GM12801 (cell line): ENCODE results near the gene URAD.

ENCODE experiments used
- TF ChIP-seq, protein P1 (sequence below): IDR thresholded peaks from one replicate; pipeline ENCODE4 v1.5.1; 2011; ENCODE audit warnings: control low read depth; ENCODE audit not compliant: insufficient read length; ENCODE audit errors: extremely low read depth

Gene URAD

DNA sequence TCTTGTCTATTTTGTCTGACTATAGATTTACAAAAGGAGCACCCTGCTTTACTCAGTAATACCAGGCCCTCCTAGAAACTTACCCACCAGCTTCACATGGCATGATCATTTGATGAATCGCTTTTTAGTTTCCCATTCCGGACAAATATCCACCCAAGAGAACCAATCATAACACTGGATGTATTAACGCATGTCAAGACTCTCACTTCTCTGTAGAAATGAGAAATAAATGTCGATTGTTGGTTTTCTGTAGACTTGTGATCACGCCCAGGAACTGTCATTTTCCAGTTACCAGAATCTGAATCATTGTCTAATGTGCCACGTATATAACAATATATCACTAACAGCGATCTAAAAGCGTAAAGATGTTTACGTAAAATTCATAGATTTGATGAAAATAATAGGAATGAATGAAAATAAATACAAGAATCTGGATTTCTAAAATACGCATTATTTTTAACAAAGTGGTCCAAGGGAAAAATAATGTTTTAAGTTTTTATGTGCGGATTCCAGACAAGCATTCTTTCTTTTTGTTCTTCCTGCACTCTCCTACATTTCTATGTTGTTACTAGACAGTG, 33.4 kb downstream of the URAD start:
- TF ChIP-seq, protein P1, sequence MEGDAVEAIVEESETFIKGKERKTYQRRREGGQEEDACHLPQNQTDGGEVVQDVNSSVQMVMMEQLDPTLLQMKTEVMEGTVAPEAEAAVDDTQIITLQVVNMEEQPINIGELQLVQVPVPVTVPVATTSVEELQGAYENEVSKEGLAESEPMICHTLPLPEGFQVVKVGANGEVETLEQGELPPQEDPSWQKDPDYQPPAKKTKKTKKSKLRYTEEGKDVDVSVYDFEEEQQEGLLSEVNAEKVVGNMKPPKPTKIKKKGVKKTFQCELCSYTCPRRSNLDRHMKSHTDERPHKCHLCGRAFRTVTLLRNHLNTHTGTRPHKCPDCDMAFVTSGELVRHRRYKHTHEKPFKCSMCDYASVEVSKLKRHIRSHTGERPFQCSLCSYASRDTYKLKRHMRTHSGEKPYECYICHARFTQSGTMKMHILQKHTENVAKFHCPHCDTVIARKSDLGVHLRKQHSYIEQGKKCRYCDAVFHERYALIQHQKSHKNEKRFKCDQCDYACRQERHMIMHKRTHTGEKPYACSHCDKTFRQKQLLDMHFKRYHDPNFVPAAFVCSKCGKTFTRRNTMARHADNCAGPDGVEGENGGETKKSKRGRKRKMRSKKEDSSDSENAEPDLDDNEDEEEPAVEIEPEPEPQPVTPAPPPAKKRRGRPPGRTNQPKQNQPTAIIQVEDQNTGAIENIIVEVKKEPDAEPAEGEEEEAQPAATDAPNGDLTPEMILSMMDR = no peak

DNA sequence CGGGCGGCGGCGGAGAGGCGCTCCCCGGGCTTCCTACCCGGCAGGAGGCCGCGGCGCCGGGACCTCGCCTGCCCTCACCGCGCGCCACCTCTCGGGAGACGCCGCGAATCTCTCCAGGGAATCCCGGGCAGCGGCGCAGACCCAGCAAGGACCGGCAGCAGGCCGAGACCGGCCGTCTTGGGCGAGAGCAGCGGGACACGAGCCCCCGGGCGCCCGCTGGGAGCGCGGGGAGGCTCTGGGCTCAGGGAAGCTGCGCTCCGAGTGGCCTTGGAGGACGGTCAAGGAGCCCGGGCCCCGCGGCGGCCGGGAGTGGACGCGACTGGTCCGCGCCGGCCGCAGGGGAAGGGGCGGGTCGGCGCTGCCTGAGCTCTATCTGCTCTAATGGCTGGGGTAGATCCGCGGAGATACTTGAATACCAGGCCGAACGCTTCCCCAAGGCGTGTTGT, 34.1 kb downstream of the URAD start:
- TF ChIP-seq, protein P1 = no peak

DNA sequence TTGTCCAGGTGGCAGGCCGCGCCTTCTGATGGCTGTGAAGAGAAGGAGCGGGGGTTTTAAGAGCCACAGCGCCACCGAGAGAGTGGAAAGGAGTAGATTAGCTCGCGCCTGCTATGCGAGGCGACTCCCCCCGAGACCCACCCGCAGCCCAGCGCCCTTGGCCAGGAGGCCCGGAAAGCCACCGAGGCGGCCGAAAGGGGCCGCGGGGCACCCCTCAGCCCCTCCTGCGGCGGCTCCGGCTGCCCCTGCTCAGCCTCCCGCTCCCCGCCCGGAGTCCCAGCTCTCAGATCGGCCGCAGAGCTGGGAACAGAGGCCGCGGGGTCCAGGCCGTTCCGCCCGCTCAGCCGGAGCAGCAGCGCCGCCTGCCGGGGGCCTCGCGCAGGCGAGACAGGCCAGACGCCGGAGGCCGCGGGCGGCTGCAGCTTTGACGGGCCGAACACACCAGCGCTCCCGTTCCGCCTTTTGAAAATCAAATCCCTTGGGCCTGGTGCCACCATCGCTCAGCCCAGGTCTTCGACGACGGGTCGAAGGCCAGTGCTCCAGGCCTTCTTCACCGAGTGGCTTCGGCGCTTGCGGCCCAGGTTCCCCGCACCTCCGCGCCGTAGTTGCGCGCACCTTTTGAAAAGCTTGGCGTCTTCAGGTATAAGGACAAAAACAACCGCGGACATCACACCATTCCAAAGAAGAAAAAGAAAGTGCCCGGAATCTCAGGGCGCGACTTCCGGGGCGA, 34.7 kb downstream of the URAD start:
- TF ChIP-seq, protein P1 = no peak

DNA sequence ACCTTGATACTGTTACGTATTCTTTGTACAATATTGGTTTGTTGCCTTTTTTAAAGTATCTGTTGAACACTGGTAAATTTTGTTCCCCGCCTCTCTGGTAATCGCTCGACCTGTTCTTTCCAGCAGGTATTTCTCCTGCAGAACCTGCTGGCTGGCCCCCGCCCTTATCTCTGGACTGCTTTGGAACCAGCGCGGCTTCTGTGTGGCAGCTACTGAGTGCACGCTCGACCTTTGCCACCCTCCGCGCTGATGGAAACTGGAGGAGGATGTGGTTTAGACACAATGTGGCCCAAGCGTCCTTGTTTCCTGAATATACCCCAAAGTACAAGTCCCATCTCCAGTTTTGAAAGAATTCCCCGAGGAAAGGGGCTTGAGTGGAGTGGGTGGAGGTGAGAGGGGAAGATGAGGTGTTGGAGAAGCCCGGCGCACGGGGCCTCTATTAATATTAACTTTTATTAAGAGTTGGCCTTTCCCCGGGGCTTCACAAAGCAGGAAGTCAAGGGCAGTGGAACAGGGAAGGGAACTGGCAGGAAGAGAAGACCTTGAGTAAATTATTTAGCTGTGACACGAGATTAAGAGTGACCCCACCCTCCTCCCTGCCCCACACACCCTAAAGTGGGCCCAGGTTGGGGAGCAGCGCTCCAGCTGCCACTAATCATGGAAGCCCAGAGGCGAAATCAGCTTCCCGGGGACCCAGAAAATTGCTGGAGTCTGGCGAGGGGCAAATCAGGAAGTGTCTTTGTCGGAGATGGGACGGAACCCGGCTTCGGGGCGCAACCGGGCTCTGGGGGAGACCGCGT, 35.4 kb downstream of the URAD start:
- TF ChIP-seq, protein P1 = no peak

DNA sequence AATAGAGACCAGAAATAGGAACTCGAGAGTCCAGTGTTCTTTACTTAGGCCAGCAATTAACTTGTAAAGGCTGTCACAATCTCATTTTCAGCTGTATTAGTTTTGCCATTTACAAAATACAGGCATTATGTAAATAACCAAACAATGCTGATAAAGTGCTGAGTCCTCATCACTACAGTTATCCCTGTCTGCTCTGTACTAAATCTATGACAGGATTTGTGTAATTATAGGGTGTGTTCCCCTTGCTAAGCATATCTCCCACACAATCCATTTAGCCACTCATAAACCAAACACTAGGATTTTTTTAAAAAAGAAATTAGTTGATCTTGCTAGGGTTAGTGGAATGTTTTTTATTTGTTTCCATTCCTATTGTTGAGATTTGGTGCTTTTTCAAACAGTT, 45.5 kb downstream of the URAD start:
- TF ChIP-seq, protein P1 = no peak

DNA sequence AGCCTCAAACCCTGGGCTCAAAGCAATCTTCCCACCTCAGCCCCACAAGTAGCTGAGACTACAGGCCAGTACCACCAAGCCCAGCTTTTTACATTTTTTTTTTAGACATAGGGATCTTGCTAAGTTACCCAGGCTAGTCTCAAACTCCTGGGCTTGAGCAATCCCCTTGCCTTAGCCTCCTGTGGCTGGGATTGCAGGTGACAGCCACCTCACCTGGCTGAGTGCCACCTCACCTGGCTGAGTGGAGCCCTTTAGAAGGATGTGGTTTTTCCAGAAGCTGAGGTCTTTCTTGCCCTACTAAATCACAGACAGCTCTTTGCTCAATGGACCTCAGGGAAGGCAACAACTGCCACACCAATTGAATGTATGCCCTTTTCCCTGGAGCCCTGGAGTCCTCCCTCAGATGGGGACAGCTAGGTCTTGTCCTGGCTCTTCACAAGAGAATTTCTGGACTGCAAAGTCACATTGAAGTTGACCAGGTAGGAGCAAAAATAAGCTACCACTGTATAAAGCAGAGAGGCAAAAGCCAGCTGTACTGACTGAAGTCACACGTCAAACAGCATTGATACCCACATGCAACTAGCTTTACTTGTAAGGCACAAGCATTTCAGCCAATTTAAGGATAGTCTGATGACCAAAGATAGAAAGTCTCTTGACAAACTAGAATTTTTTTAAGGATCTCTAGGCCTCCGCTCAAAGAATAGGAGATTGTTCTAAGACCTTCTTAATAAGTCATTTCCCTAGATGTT, 54.7 kb downstream of the URAD start:
- TF ChIP-seq, protein P1 = no peak

DNA sequence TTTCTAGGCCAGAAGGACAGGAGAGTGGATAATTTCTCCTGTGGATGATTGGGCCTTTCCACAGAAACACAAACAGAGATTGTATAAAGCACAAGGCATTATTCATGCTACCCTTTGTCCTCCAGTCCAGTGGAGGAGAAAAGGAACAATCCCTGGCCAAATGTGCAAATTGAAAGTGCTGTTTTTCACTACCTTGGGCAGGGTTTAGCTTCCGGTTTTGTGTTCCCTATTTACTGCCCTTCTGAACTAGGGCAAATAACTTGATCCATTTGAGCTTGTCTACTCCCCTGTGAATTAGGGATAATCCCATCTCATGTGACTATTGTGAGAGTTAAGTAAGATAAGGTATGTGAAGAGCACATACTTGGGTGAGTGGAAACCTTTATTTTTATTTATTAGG, 55.4 kb downstream of the URAD start:
- TF ChIP-seq, protein P1 = no peak
